Measurements from ENCODE around the gene ORM1. TPM values are rescaled to one million over a fixed set of nuclear protein-coding genes. Genes with fewer than 3 reads are reported as not detected.

ORM1 gene
- total and polyA plus RNA-seq, 5 experiments from 2014 or later: not detected

- peaks cover 13 to 27% (median 25%) of the 10 kb centered on the region in 4 donors for H3K4me1 Mint-ChIP-seq
- H3K4me3 Mint-ChIP-seq: no peak overlapping the region
- H3K27ac Mint-ChIP-seq: peak overlapping the region in 9 of 10 donors; percentile 6 to 88 (median 60)
- H3K9me3 Mint-ChIP-seq: no peaks in the 10 kb centered on the region
- POLR2A ChIA-PET: interaction anchor here (0.6 to 41.6 kb wide), 2 partner anchors 14 to 58 kb away, joined by 3 to 1589 read pairs; partner anchors contain the start of gene AKNA
- DNase-seq (no peak), ATAC-seq (peak in 1 of 2 donors; percentile 10)
- H3K36me3 Mint-ChIP-seq: peaks cover 4 to 46% (median 9%) of the 10 kb centered on the region in 3 donors
- no peaks in the 10 kb centered on the region for H3K27me3 Mint-ChIP-seq
Observed at GRCh38 chr9:114334490-114334889, 11.6 kb downstream of the ORM1 start.

- Mint-ChIP-seq H3K36me3 (peaks cover 4 to 59% (median 9%) of the 10 kb centered on the region in 3 donors), H3K4me1 (peaks cover 10 to 32% (median 30%) of the 10 kb centered on the region in 4 donors), H3K27me3 (no peaks in the 10 kb centered on the region), H3K9me3 (no peaks in the 10 kb centered on the region), H3K27ac (peak overlapping the region in 7 of 10 donors; percentile 36 to 83 (median 55)), H3K4me3 (no peak overlapping the region)
- DNase-seq (no peak), ATAC-seq (no peak)
- POLR2A ChIA-PET: interaction anchor here (1.6 to 41.6 kb wide), 3 partner anchors 14 to 57 kb away, joined by 6 to 1589 read pairs (median 324); partner anchors contain the start of gene AKNA
Observed at GRCh38 chr9:114335745-114336144, 12.8 kb downstream of the ORM1 start.

- no peak overlapping the region for H3K4me3 Mint-ChIP-seq
- POLR2A ChIA-PET: interaction anchor here (1.4 to 41.6 kb wide), 4 partner anchors 13 to 57 kb away, joined by 4 to 1589 read pairs (median 165); partner anchors contain the start of gene AKNA
- no peaks in the 10 kb centered on the region for H3K9me3 Mint-ChIP-seq
- H3K27me3 Mint-ChIP-seq: no peaks in the 10 kb centered on the region
- ATAC-seq: no peak
- peak overlapping the region in 6 of 10 donors; percentile 34 to 83 (median 53) for H3K27ac Mint-ChIP-seq
- DNase-seq: no peak
- H3K36me3 Mint-ChIP-seq: peaks cover 5 to 63% (median 9%) of the 10 kb centered on the region in 3 donors
- peaks cover 7 to 30% (median 29%) of the 10 kb centered on the region in 4 donors for H3K4me1 Mint-ChIP-seq
Observed at GRCh38 chr9:114336157-114336556, 13.3 kb downstream of the ORM1 start.

GRCh38 chr9:114336699-114337395, 13.9 kb downstream of the ORM1 start:
- H3K27me3 Mint-ChIP-seq: no peaks in the 10 kb centered on the region
- H3K36me3 Mint-ChIP-seq: peaks cover 8 to 70% (median 14%) of the 10 kb centered on the region in 3 donors
- no peaks in the 10 kb centered on the region for H3K9me3 Mint-ChIP-seq
- POLR2A ChIA-PET: interaction anchor here (1.4 to 41.6 kb wide), 4 partner anchors 13 to 56 kb away, joined by 4 to 1589 read pairs (median 165); partner anchors contain the start of gene AKNA
- peak overlapping the region in 6 of 10 donors; percentile 25 to 66 (median 36) for H3K27ac Mint-ChIP-seq
- no peak overlapping the region for H3K4me3 Mint-ChIP-seq
- ATAC-seq (no peak), DNase-seq (no peak)
- H3K4me1 Mint-ChIP-seq: peaks cover 10 to 33% (median 29%) of the 10 kb centered on the region in 4 donors

- Mint-ChIP-seq H3K27me3 (no peaks in the 10 kb centered on the region), H3K4me3 (no peak overlapping the region), H3K27ac (peak overlapping the region in 6 of 10 donors; percentile 14 to 84 (median 52)), H3K9me3 (no peaks in the 10 kb centered on the region), H3K36me3 (peaks cover 8 to 81% (median 19%) of the 10 kb centered on the region in 3 donors), H3K4me1 (peaks cover 7 to 31% (median 30%) of the 10 kb centered on the region in 4 donors)
- DNase-seq: no peak
- POLR2A ChIA-PET: interaction anchor here (0.8 to 41.6 kb wide), 5 partner anchors 11 to 281 kb away, joined by 3 to 1589 read pairs (median 4); partner anchors contain the start of gene AKNA
- no peak for ATAC-seq
Observed at GRCh38 chr9:114338187-114338586, 15.3 kb downstream of the ORM1 start.

GRCh38 chr9:114339130-114339908, 16.4 kb downstream of the ORM1 start:
- no peak overlapping the region for H3K4me3 Mint-ChIP-seq
- no peaks in the 10 kb centered on the region for H3K27me3 Mint-ChIP-seq
- no peaks in the 10 kb centered on the region for H3K9me3 Mint-ChIP-seq
- POLR2A ChIA-PET: interaction anchor here (1.1 to 41.6 kb wide), 4 partner anchors 10 to 54 kb away, joined by 3 to 1589 read pairs (median 164); partner anchors contain the start of gene AKNA
- peak overlapping the region in 9 of 10 donors; percentile 25 to 87 (median 79) for H3K27ac Mint-ChIP-seq
- H3K4me1 Mint-ChIP-seq: peaks cover 7 to 42% (median 38%) of the 10 kb centered on the region in 4 donors
- peaks cover 8 to 93% (median 20%) of the 10 kb centered on the region in 3 donors for H3K36me3 Mint-ChIP-seq
- ATAC-seq (peak; percentile 63 to 67), DNase-seq (peak; percentile 18 to 73 (median 56))

GRCh38 chr9:114341152-114341830, 18.4 kb downstream of the ORM1 start:
- Mint-ChIP-seq H3K36me3 (peaks cover 4 to 98% (median 25%) of the 10 kb centered on the region in 3 donors), H3K27ac (peak overlapping the region; percentile 47 to 94 (median 82)), H3K27me3 (no peaks in the 10 kb centered on the region), H3K4me1 (peaks cover 9 to 42% (median 38%) of the 10 kb centered on the region in 4 donors), H3K4me3 (no peak overlapping the region), H3K9me3 (no peaks in the 10 kb centered on the region)
- DNase-seq (no peak), ATAC-seq (no peak)
- POLR2A ChIA-PET: interaction anchor here (0.6 to 41.6 kb wide), 4 partner anchors 10 to 52 kb away, joined by 3 to 1589 read pairs (median 165); partner anchors contain the start of gene AKNA

GRCh38 chr9:114341991-114342390, 19.1 kb downstream of the ORM1 start:
- H3K36me3 Mint-ChIP-seq: peaks cover 4 to 98% (median 31%) of the 10 kb centered on the region in 3 donors
- H3K9me3 Mint-ChIP-seq: no peaks in the 10 kb centered on the region
- ATAC-seq: no peak
- H3K4me3 Mint-ChIP-seq: no peak overlapping the region
- no peak for DNase-seq
- POLR2A ChIA-PET: interaction anchor here (1.4 to 41.6 kb wide), 3 partner anchors 9 to 51 kb away, joined by 6 to 1589 read pairs (median 324); partner anchors contain the start of gene AKNA
- H3K27ac Mint-ChIP-seq: peak overlapping the region in 9 of 10 donors; percentile 62 to 94 (median 84)
- peaks cover 9 to 47% (median 38%) of the 10 kb centered on the region in 4 donors for H3K4me1 Mint-ChIP-seq
- no peaks in the 10 kb centered on the region for H3K27me3 Mint-ChIP-seq

- DNase-seq (no peak), ATAC-seq (no peak)
- H3K4me3 Mint-ChIP-seq: no peak overlapping the region
- peaks cover 9 to 49% (median 39%) of the 10 kb centered on the region in 4 donors for H3K4me1 Mint-ChIP-seq
- H3K27ac Mint-ChIP-seq: peak overlapping the region; percentile 52 to 88 (median 74)
- H3K36me3 Mint-ChIP-seq: peaks cover 4 to 96% (median 28%) of the 10 kb centered on the region in 3 donors
- POLR2A ChIA-PET: interaction anchor here (25.1 to 41.6 kb wide), 2 partner anchors 24 to 50 kb away, joined by 324 to 1589 read pairs; partner anchors contain the start of gene AKNA
- H3K27me3 Mint-ChIP-seq: no peaks in the 10 kb centered on the region
- no peaks in the 10 kb centered on the region for H3K9me3 Mint-ChIP-seq
Observed at GRCh38 chr9:114342755-114343440, 20.0 kb downstream of the ORM1 start.

GRCh38 chr9:114343471-114344187, 20.7 kb downstream of the ORM1 start:
- H3K9me3 Mint-ChIP-seq: no peaks in the 10 kb centered on the region
- DNase-seq (no peak), ATAC-seq (no peak)
- POLR2A ChIA-PET: interaction anchor here (25.1 to 41.6 kb wide), 2 partner anchors 23 to 49 kb away, joined by 324 to 1589 read pairs; partner anchors contain the start of gene AKNA
- no peaks in the 10 kb centered on the region for H3K27me3 Mint-ChIP-seq
- H3K27ac Mint-ChIP-seq: peak overlapping the region; percentile 53 to 89 (median 76)
- H3K36me3 Mint-ChIP-seq: peaks cover 4 to 96% (median 33%) of the 10 kb centered on the region in 3 donors
- no peak overlapping the region for H3K4me3 Mint-ChIP-seq
- H3K4me1 Mint-ChIP-seq: peaks cover 14 to 56% (median 42%) of the 10 kb centered on the region in 4 donors

Measured in naive thymus-derived CD8-positive, alpha-beta T cell (primary cell).